Hepatocyte (in vitro differentiated cells): ENCODE results near the gene METTL18.

Experiments used
- CTCF ChIP-seq: fragments of 200-600 bp; sonication (generic); IDR thresholded peaks from 2 replicates; pipeline ENCODE4 v1.5.1; 2016; ENCODE audit warnings: antibody characterized with exemption, mild to moderate bottlenecking; ENCODE audit not compliant: poor library complexity
- EZH2phosphoT487 ChIP-seq: fragments of 200-600 bp; sonication (generic); IDR thresholded peaks from one replicate; pipeline ENCODE4 v1.6.1; 2018; ENCODE audit warnings: antibody characterized with exemption, mild to moderate bottlenecking, low read depth, moderate library complexity; ENCODE audit not compliant: unreplicated experiment, severe bottlenecking

GRCh38 chr1:169776440-169776839, 18.3 kb downstream of the METTL18 start:
- TF ChIP-seq CTCF (no peak), EZH2phosphoT487 (no peak)
